Ramos (cell line): ENCODE data around the gene FMOD.

Experiments
- in situ Hi-C: fragments of 300-500 bp; cut with MboI; formaldehyde crosslinking; loops from one replicate; pipeline ENCODE4 v1.14.3; 2022; ENCODE audit warnings: low sequenced_read_pairs; ENCODE audit not compliant: unreplicated experiment

Gene FMOD

DNA sequence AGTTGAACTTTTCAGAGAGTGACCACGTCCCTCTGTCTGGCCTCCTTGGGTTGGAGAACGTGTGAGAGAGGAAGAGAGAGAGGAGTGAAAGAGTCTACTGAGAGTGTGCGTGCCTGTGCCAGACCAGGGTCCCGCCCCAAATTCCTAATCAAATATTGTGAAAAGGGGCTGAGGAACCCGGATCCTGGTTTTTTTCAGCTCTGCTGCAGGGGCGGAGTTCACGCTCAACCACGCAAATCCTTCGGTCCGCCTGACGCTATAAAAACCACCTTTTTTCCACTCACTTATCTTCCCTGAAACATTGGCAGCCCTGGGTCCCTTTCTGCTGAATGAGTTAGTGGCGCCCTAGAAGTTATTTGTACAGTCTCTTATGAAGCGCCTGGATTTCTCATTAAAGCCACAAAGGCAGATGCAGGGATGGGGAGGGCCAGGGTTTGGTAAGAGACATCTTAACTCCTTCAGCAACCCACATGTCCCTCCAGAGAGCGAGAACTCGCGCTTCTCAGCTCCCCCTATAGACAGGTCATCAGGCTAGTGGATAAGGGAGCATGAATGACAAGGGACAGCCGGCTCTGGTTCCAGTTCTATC lies at the start of gene FMOD:
Gene FMOD (minus strand): TSS at position 86 of the 589 bp plus-strand sequence. CDS start 2,852 bp downstream, outside the sequence.
- in situ Hi-C loops: no loop called here

DNA sequence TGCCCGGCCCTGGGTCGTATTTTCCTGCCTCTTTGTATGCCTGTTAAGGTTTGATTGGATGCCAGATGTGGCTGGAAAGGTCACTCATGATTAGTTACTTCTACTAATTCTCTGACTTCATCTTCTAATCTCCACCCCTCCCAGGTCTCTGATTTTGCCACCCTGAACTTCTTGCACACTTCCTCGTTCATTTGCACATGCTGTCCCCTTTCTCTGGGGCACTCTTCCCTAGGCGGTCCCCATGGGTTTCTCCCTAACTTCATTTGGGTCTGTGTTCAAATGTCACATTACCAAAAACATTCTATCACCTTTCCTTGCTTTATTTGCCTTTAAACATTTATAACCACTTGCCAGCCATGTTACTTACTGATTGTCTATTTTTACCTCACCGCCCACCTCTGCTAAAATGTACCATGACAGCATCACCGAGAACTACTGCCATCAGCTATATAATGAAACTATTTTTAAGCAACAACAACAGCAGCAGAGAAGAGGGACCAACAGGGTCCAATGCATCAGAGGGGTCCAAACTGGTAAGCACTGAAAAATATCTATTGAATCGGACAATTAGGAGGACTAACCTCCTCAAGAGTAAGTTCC lies 45.8 kb upstream of the FMOD start:
- in situ Hi-C loops: no loop called here

DNA sequence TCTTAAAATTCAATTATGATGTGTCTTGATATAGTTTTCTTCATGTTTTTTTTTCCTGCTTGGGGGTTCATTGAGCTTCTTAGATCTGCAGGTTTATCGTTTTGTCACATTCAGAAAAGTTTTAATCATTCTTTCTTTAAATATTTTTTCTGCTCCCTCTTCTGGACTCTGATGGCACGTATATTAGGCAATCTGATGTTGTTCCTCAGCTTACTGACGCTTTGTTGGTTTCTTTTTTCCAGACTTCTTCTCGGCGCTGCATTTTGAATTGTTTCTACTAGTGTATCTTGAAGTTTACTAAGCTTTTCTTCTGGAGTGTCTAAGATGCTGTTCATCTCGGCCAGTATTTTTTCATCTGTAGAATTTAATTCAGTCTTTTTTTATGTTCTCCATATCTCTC lies 44.8 kb upstream of the FMOD start:
- in situ Hi-C loops: no loop called here

DNA sequence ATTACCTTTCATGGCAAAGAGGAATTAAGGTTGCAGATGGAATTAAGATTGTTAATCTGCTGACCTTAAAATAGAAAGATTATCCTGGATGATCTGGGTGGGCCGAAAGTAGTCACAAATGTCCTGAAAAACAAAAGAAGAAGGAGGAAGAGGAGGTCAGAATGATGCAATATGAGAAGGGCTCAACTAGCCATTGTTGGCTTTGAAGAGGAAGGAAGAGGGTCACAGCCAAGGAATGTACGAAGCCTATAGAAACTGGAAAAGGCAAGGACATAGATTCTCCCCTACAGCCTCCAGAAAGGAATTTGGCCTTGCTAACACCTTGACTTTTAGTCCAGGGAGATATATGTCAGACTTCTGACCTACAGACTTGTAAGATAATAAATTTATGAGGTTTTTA lies 39.4 kb upstream of the FMOD start:
- in situ Hi-C loops: no loop called here

DNA sequence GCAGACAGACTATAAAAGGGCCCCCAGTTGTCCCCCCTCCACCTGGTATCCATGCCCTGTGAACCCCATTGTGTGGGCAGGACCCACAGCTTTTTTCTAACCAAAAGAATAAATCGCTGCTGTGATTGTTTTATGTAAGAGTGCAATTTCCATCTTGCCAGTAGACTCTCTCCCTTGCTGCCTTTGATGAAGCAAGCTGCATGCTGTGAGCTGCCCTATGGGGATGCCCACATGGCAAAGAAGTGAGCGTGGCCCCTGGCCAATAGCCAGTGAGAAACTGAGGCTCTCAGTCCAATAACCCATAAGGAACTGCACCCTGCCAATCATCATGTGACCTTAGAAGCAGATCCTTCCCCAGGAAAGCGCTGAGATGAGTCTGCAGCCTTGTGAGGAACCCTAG lies 37.8 kb upstream of the FMOD start:
- in situ Hi-C loops: no loop called here

- in situ Hi-C loops: no loop called here
Measured at GRCh38 chr1:203382026-203382425, 31.1 kb upstream of the FMOD start.

GRCh38 chr1:203381151-203381751 lies 30.3 kb upstream of the FMOD start:
- in situ Hi-C loops: no loop called here

- in situ Hi-C loops: no loop called here
Measured at GRCh38 chr1:203380420-203381150, 29.7 kb upstream of the FMOD start.

- in situ Hi-C loops: no loop called here
Measured at GRCh38 chr1:203379825-203380224, 28.9 kb upstream of the FMOD start.

- in situ Hi-C loops: no loop called here
Measured at GRCh38 chr1:203378556-203379245, 27.8 kb upstream of the FMOD start.

- in situ Hi-C loops: no loop called here
Measured at GRCh38 chr1:203373991-203374390, 23.1 kb upstream of the FMOD start.

- in situ Hi-C loops: no loop called here
Measured at GRCh38 chr1:203373002-203373401, 22.1 kb upstream of the FMOD start.

GRCh38 chr1:203371288-203371687 lies 20.4 kb upstream of the FMOD start:
- in situ Hi-C loops: no loop called here

- in situ Hi-C loops: no loop called here
Measured at GRCh38 chr1:203369666-203370065, 18.7 kb upstream of the FMOD start.

DNA sequence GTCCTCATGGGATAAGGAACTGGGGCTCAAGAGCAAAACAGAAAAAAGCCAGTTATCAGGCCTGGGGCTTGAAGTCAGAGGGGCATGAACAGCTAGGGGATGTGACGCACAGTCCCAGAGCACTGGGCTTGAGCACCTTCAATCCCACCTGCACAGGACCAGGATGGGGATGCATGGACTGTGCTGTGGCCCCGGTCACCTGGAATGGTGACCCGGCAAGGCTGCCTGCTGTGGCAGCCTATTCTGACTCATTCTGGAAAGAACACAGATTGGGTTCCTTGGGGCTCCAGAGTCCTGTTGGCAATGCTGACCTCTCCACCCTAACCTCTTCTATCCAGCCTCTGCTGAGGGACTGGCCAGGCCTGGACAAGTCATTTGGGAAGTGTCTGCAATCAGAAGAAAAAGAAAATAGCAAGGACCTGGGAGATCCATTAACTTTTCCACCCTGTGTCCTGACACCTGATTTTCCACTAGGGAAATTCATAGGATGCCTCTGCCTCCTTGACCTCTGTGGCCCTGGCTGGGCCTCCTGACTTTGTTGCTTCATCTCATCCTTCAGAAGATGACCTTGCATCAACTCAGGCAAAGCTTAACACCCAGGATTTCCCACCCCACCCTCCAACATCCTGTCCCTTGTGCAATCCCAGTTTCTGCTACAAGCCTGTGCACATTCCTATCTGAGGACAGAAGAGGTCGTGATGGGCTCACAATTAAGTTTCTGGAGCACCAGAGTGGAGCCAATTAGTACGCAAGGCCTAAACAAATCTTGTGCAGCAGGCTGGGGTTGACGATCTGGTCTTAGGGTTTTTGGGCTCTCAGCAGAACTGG lies 17.9 kb upstream of the FMOD start:
- in situ Hi-C loops: no loop called here

DNA sequence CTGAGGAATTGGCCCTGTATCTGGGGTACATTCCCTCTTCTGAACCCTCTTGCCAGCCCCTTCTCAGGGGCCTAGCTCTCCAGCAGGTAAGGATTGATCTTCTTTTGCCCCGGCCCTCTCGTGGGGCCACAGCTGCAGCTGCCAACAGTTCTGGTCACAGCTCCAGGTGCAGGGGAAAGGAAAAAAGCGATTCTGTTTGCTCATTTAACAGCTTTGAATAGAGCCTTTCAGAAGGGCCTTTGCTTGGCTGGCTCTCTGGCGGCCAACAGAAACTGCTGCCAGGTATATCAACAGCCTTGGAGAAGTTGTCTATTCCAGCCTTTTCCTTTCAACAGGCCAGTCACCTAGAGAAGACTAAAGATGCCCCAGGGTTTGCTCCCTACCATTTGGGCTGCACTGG lies 16.1 kb upstream of the FMOD start:
- in situ Hi-C loops: no loop called here

GRCh38 chr1:203366476-203366875 lies 15.6 kb upstream of the FMOD start:
- in situ Hi-C loops: no loop called here

DNA sequence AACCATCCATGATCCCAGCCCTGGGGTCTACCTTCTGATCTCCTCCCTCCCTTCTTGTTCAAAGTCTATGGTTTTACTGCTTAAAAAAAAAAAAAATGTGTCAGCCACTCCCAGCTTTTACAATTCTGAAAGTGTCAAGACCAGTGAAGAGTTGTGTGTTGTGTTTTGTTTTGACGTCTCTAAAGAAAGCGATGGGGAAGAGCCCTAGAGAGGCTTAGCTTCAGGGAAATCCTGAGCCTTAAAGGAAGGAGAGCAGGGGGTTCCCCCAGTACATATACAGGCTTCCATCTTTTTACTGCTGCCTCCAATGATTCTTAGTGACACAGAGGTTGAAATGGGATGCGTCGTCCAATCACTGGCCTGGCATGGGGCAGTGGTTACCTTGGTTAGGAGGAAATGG lies 13.9 kb upstream of the FMOD start:
- in situ Hi-C loops: no loop called here

DNA sequence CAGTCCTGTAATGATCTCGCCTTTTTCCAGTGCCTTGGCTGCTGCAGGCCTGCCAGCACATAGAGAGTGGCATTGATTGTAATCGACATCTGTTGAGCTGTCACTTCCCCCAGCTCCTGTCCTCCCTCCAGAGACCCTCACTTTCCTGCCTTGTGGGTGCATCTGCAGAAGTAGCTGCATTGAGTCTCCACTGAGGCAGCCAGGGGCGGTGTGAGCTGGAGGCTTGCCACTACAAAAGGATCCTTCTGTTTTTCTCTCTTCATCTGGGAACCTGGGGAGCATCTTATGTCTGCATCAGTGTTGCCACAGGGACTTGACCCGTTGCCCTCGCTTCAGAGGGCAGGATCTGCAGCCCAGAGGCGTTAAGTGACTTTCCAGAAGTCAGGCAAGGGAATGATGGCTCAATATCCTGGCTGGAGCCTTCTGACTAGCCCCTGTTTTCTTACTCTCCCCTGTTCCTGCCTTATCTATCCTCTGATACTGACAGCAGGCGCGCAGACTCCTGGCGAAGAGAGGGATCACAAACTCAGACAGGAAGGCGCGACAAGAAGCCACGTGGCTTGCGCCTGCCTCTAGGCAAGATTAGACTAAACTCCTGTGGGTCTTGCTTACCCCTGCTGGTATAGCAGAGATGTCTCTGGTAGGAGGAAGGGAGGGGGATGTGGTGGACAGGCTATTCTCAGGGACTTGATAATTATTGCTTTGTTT lies 13.3 kb upstream of the FMOD start:
- in situ Hi-C loops: no loop called here

DNA sequence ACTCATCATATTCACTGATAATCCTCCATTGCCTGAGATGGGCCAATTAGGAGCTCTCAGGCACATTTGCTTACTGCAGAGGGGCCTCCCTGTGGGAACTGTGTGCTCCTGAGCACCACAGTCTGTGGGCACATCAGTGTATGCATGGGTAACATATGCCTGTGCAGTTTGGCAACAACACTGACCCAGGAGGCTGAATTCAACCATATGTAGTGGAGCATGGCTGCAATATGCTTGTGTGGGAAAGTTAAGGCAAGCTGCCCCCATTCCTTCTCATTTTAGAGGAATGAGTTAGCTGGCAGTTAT lies 11.8 kb upstream of the FMOD start:
- in situ Hi-C loops: no loop called here
